Hepatocyte (in vitro differentiated cells): ENCODE results near the gene ENTPD3. TPM values are rescaled to one million over a fixed set of nuclear protein-coding genes. Genes with fewer than 3 reads are reported as not detected.

Source experiments
- DNase-seq: peaks from one replicate; pipeline ENCODE4 v3.0.0-alpha.2; 2016; ENCODE audit warnings: low spot score
- H2AFZ ChIP-seq: fragments of 200-600 bp; sonication (generic); 2 replicates; pipeline ENCODE4 v1.6.0; 2016; ENCODE audit warnings: antibody characterized with exemption, mild to moderate bottlenecking
- H3K27ac ChIP-seq: fragments of 200-600 bp; sonication (generic); 2 replicates; pipeline ENCODE4 v1.5.1; 2016; ENCODE audit warnings: mild to moderate bottlenecking
- H3K27me3 ChIP-seq: fragments of 200-600 bp; sonication (generic); 2 replicates; pipeline ENCODE4 v1.6.1; 2016
- H3K36me3 ChIP-seq: fragments of 200-600 bp; sonication (generic); replicated peaks from 2 replicates; pipeline ENCODE4 v1.5.1; 2016; ENCODE audit warnings: low read depth; ENCODE audit not compliant: insufficient read depth
- H3K4me1 ChIP-seq: fragments of 200-600 bp; sonication (generic); 2 replicates; pipeline ENCODE4 v1.5.1; 2016; ENCODE audit warnings: mild to moderate bottlenecking, moderate library complexity; ENCODE audit not compliant: insufficient read depth
- H3K4me2 ChIP-seq: fragments of 200-600 bp; sonication (generic); 2 replicates; pipeline ENCODE4 v1.6.0; 2016
- H3K4me3 ChIP-seq: fragments of 200-600 bp; sonication (generic); 2 replicates; pipeline ENCODE4 v1.5.1; 2016; ENCODE audit warnings: mild to moderate bottlenecking
- H3K79me2 ChIP-seq: fragments of 200-600 bp; sonication (generic); 2 replicates; pipeline ENCODE4 v1.6.0; 2017; ENCODE audit warnings: mild to moderate bottlenecking
- H3K9me2 ChIP-seq: fragments of 200-600 bp; sonication (generic); replicated peaks from 2 replicates; pipeline ENCODE4 v1.6.0; 2017; ENCODE audit warnings: mild to moderate bottlenecking; ENCODE audit not compliant: insufficient read depth
- H3K9me3 ChIP-seq: fragments of 200-600 bp; sonication (generic); 2 replicates; pipeline ENCODE4 v1.5.1; 2016; ENCODE audit warnings: low read depth, mild to moderate bottlenecking
- H4K20me1 ChIP-seq: fragments of 200-600 bp; sonication (generic); 2 replicates; pipeline ENCODE4 v1.6.0; 2016; ENCODE audit warnings: mild to moderate bottlenecking; ENCODE audit not compliant: insufficient read depth, poor library complexity, severe bottlenecking
- CTCF ChIP-seq: fragments of 200-600 bp; sonication (generic); IDR thresholded peaks from 2 replicates; pipeline ENCODE4 v1.5.1; 2016; ENCODE audit warnings: antibody characterized with exemption, mild to moderate bottlenecking; ENCODE audit not compliant: poor library complexity
- EZH2 ChIP-seq: fragments of 200-600 bp; sonication (generic); IDR thresholded peaks from 2 replicates; pipeline ENCODE4 v1.6.1; 2016; ENCODE audit warnings: antibody characterized with exemption, mild to moderate bottlenecking, borderline replicate concordance
- EZH2phosphoT487 ChIP-seq: fragments of 200-600 bp; sonication (generic); IDR thresholded peaks from one replicate; pipeline ENCODE4 v1.6.1; 2018; ENCODE audit warnings: antibody characterized with exemption, mild to moderate bottlenecking, low read depth, moderate library complexity; ENCODE audit not compliant: unreplicated experiment, severe bottlenecking
- WGBS: methylation state at CpG from one replicate; pipeline ENCODE4 v1.1.6; 2016; ENCODE audit warnings: low lambda C conversion rate; ENCODE audit errors: missing lambda C conversion rate; 5-methylcytosine and 5-hydroxymethylcytosine counted together
- polyA plus RNA-seq: library from polyadenylated mRNA; unstranded; fragments of >200 nt; fragmentation: Nextera tagmentation; extraction: Ambion mirVana; gene quantifications from 2 replicates; pipeline ENCODE4 v1.2.1, GENCODE V29; 2016
- total RNA-seq: library from RNA; depleted of rRNA; stranded (reverse); fragments of >200 nt; gene quantifications from 2 replicates; pipeline ENCODE4 v1.2.3, GENCODE V29; 2014

Gene ENTPD3
- total and polyA plus RNA-seq, 2 experiments from 2014 or later, result 1.7 to 2.4 TPM

DNA sequence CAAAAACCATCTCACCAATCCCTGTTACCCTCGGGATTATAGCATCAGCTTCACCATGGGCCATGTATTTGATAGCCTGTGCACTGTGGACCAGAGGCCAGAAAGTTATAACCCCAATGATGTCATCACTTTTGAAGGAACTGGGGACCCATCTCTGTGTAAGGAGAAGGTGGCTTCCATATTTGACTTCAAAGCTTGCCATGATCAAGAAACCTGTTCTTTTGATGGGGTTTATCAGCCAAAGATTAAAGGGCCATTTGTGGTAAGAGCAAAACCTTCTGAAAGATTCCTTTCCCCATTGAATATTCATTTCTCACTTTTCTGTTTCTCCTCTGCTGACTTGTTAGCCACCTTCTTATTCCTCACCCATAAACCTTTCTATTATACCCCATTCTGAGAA, 35.9 kb downstream of the ENTPD3 start:
- H3K9me2 ChIP-seq, result no peaks in the 10 kb centered on the region
- TF ChIP-seq EZH2 (no peak), EZH2phosphoT487 (no peak), CTCF (no peak)
- no peaks in the 10 kb centered on the region for H3K27me3 ChIP-seq
- H2AFZ ChIP-seq, result no peak overlapping the region
- H3K4me2 ChIP-seq, result no peak overlapping the region
- no peaks in the 10 kb centered on the region for H3K79me2 ChIP-seq
- 75% methylated on average over 1 of the region's 1 CpG for WGBS
- H4K20me1 ChIP-seq, result no peaks in the 10 kb centered on the region
- H3K9me3 ChIP-seq, result no peaks in the 10 kb centered on the region
- H3K27ac ChIP-seq, result no peak overlapping the region
- H3K4me3 ChIP-seq, result no peak overlapping the region
- H3K36me3 ChIP-seq, result no peaks in the 10 kb centered on the region
- no peaks in the 10 kb centered on the region for H3K4me1 ChIP-seq
- DNase-seq, result no peak

DNA sequence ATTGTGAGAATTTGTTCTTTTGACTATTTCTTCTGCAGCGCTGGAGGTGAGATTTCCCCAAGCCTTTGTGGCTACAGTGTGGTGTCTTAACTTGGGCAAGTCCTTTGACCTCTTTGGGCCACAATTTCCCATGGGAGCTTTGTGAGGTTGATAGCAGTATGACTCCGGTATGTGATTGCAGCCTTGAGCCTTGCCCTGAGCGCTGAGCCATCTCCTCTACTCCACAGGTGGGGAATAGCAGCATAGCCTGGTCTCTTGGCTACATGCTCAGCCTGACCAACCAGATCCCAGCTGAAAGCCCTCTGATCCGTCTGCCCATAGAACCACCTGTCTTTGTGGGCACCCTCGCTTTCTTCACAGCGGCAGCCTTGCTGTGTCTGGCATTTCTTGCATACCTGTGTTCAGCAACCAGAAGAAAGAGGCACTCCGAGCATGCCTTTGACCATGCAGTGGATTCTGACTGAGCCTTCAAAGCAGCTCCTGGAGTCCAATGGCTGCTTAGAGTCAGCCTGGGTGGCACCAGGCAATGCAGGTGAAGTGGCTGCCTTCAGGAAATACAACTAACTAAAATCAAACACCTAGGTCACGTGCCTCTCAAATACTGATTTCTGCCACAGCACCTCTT, 40.2 kb downstream of the ENTPD3 start:
- Histone ChIP-seq H2AFZ (no peak overlapping the region), H3K36me3 (no peaks in the 10 kb centered on the region), H3K9me2 (no peaks in the 10 kb centered on the region), H4K20me1 (no peaks in the 10 kb centered on the region), H3K4me3 (no peak overlapping the region), H3K27me3 (no peaks in the 10 kb centered on the region), H3K9me3 (no peaks in the 10 kb centered on the region), H3K27ac (no peak overlapping the region), H3K4me2 (no peak overlapping the region), H3K4me1 (no peaks in the 10 kb centered on the region), H3K79me2 (no peaks in the 10 kb centered on the region)
- no peak for DNase-seq
- WGBS, result 85% methylated on average over 8 of the region's 8 CpGs
- no peak for TF ChIP-seq EZH2phosphoT487
- no peak for TF ChIP-seq EZH2
- no peak for TF ChIP-seq CTCF

DNA sequence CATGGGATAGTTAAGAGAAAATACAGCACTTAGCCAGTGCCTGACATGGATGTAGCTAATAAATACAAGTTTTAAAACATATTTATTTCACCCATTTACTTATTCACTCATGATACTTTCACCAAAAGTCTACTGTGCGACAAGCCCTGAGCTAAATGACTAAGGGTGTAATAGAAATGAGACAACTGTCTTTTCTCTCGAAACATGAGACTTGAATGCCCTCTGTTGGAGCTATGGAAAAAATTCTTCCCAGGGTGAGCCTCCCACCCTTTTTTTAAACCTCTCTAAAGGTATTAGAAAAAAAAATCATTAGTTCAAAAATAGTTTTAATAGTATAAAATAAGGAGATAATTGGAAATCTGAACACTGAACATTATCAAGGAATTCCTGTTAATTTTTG, 45.8 kb downstream of the ENTPD3 start:
- Histone ChIP-seq H4K20me1 (no peaks in the 10 kb centered on the region), H3K36me3 (no peaks in the 10 kb centered on the region), H2AFZ (no peak overlapping the region), H3K27me3 (no peaks in the 10 kb centered on the region), H3K4me2 (no peak overlapping the region), H3K4me1 (no peaks in the 10 kb centered on the region), H3K79me2 (no peaks in the 10 kb centered on the region), H3K4me3 (no peak overlapping the region), H3K9me2 (no peaks in the 10 kb centered on the region), H3K27ac (no peak overlapping the region), H3K9me3 (no peaks in the 10 kb centered on the region)
- TF ChIP-seq EZH2phosphoT487 (no peak), EZH2 (no peak), CTCF (peak; percentile 15)
- WGBS, result 71% methylated on average over 2 of the region's 2 CpGs
- DNase-seq, result no peak
